Endothelial cell of umbilical vein (primary cell): ENCODE results near the gene IGF2BP2. TPM values are rescaled to one million over a fixed set of nuclear protein-coding genes. Genes with fewer than 3 reads are reported as not detected.

Experiments used
- BruUV-seq: library from RNA; stranded (reverse); fragments of 400-500 nt; replicated peaks from 2 replicates; lab custom pipeline; 2021; lab: Mats Ljungman, UMichigan
- CTCF ChIA-PET: fragments of 300-600, 350-600 bp; sonication (Branson Sonifier 250); formaldehyde crosslinking; loops from one replicate; lab custom pipeline; 2021; ENCODE audit warnings: antibody characterized with exemption, inconsistent platforms; lab: Charles Lee
- POLR2A ChIA-PET: fragments of 300-600, 350-600 bp; sonication (Branson Sonifier 250); formaldehyde crosslinking; loops from one replicate; lab custom pipeline; 2021; ENCODE audit warnings: antibody characterized with exemption, inconsistent platforms; lab: Charles Lee
- DNase-seq: peaks from one replicate; pipeline ENCODE4 v3.0.0-alpha.2; 2011; ENCODE audit warnings: low read depth, low spot score
- FAIRE-seq: peaks from 2 replicates; lab custom pipeline; 2011; peaks lifted over from hg19 to GRCh38; lab: Jason Lieb, UNC
- H2AFZ ChIP-seq: 2 replicates; pipeline ENCODE4 v1.6.0; 2012; ENCODE audit warnings: low read depth, low read length, control low read depth, inconsistent platforms
- H3K27ac ChIP-seq: 2 replicates; pipeline ENCODE4 v1.5.1; 2011; ENCODE audit warnings: low read depth, mild to moderate bottlenecking, control low read depth, low read length, moderate library complexity; ENCODE audit not compliant: insufficient read depth
- H3K27me3 ChIP-seq, 2 experiments: 2 replicates each; pipeline versions ENCODE4 v1.6.0 to v1.6.1; 2011; ENCODE audit warnings: low read length in 2 of 2, mixed read lengths in 1 of 2; ENCODE audit not compliant: control insufficient read depth in 2 of 2, insufficient read depth in 2 of 2
- H3K36me3 ChIP-seq, 2 experiments: 2 replicates in 1 of 2; 3 replicates in 1 of 2; pipeline ENCODE4 v1.5.1; 2011; ENCODE audit warnings: low read length in 2 of 2, mild to moderate bottlenecking in 1 of 2, moderate library complexity in 1 of 2; ENCODE audit not compliant: control insufficient read depth in 2 of 2, insufficient read depth in 2 of 2; ENCODE audit errors: extremely low read depth in 1 of 2
- H3K4me1 ChIP-seq: 3 replicates; pipeline ENCODE4 v1.5.1; 2011; ENCODE audit warnings: mild to moderate bottlenecking, low read length; ENCODE audit not compliant: control insufficient read depth, insufficient read depth; ENCODE audit errors: extremely low read depth
- H3K4me2 ChIP-seq: 2 replicates; pipeline ENCODE4 v1.6.1; 2011; ENCODE audit warnings: low read length, control low read depth, mixed read lengths; ENCODE audit not compliant: insufficient read depth
- H3K4me3 ChIP-seq, 3 experiments: fragments of 200-600 bp in 1 of 3; sonication (generic), shearing (Covaris generic) in 1 of 3; replicated peaks in 1 of 3; 2 replicates each; pipeline ENCODE4 v1.5.1; 2011 to 2016; ENCODE audit warnings: control low read depth in 3 of 3, low read length in 3 of 3, mild to moderate bottlenecking in 2 of 3, inconsistent platforms in 1 of 3, low read depth in 1 of 3, moderate library complexity in 1 of 3; ENCODE audit not compliant: insufficient read depth in 1 of 3
- H3K79me2 ChIP-seq: 2 replicates; pipeline ENCODE4 v1.6.0; 2012; ENCODE audit warnings: low read length, inconsistent platforms; ENCODE audit not compliant: control insufficient read depth, insufficient read depth
- H3K9ac ChIP-seq: replicated peaks from 2 replicates; pipeline ENCODE3; 2011; ENCODE audit warnings: low read length, control low read depth; ENCODE audit not compliant: insufficient read depth; ENCODE audit errors: extremely low read depth
- H3K9me1 ChIP-seq: replicated peaks from 3 replicates; pipeline ENCODE4 v1.6.0; 2011; ENCODE audit warnings: mild to moderate bottlenecking, low read length; ENCODE audit not compliant: control insufficient read depth, insufficient read depth; ENCODE audit errors: extremely low read depth
- H3K9me3 ChIP-seq: replicated peaks from 2 replicates; pipeline ENCODE4 v1.5.1; 2012; ENCODE audit warnings: low read length, inconsistent platforms; ENCODE audit not compliant: control insufficient read depth, insufficient read depth
- H4K20me1 ChIP-seq: replicated peaks from 2 replicates; pipeline ENCODE3; 2011; ENCODE audit warnings: mild to moderate bottlenecking, low read length; ENCODE audit not compliant: control insufficient read depth, insufficient read depth; ENCODE audit errors: extremely low read depth
- EZH2 ChIP-seq: IDR thresholded peaks from 2 replicates; pipeline ENCODE4 v1.6.1; 2012; ENCODE audit warnings: borderline replicate concordance, low read depth, mild to moderate bottlenecking, moderate library complexity, low read length, inconsistent platforms; ENCODE audit not compliant: severe bottlenecking
- FOS ChIP-seq: IDR thresholded peaks from 2 replicates; pipeline ENCODE4 v1.6.1; 2011; ENCODE audit warnings: mild to moderate bottlenecking, low read length, moderate library complexity, borderline replicate concordance; ENCODE audit not compliant: insufficient read depth
- JUN ChIP-seq: IDR thresholded peaks from 2 replicates; pipeline ENCODE4 v1.6.1; 2011; ENCODE audit warnings: borderline replicate concordance, low read depth; ENCODE audit not compliant: insufficient read length, insufficient read depth
- MAX ChIP-seq: IDR thresholded peaks from 2 replicates; pipeline ENCODE4 v1.6.1; 2011; ENCODE audit not compliant: insufficient read depth, insufficient read length
- POLR2AphosphoS5 ChIP-seq: IDR thresholded peaks from 2 replicates; pipeline ENCODE4 v1.6.1; 2012; ENCODE audit warnings: low read depth, mild to moderate bottlenecking, control low read depth, low read length, moderate library complexity; ENCODE audit not compliant: insufficient read depth
- dilution Hi-C: fragments of 300-500 bp; cut with MboI; formaldehyde crosslinking; loops from one replicate; pipeline ENCODE4 v1.15.0; 2019; ENCODE audit warnings: low sequenced_read_pairs; ENCODE audit not compliant: extremely low pct_ligation_motif_present
- intact Hi-C: fragments of 100-400 bp; cut with micrococcal nuclease; formaldehyde crosslinking; loops from one replicate; pipeline ENCODE4 v1.10.0; 2022
- polyA plus RNA-seq, 4 experiments: library from polyadenylated mRNA; depleted of rRNA in 3 of 4; stranded (reverse) in 3 of 4; unstranded in 1 of 4; fragments of >200 nt; gene quantifications; 2 replicates each; pipeline versions ENCODE4 v1.2.1 to v1.2.3, GENCODE V29; 2011 to 2012; ENCODE audit warnings: missing spikeins in 1 of 4
- total RNA-seq: library from RNA; stranded (reverse); gene quantifications from 2 replicates; pipeline ENCODE4 v1.2.3, GENCODE V29; 2021
- TF ChIP-seq, protein P1 (sequence below), 2 donors: IDR thresholded peaks; 1 replicate in 1 of 2; 2 replicates in 1 of 2; pipeline ENCODE4 v1.5.1; 2011; ENCODE audit warnings: low read length in 2 of 2, mild to moderate bottlenecking in 2 of 2, moderate library complexity in 2 of 2, control low read depth in 1 of 2, inconsistent platforms in 1 of 2, low read depth in 1 of 2; ENCODE audit not compliant: insufficient read depth in 1 of 2; ENCODE audit errors: extremely low read depth in 1 of 2

The IGF2BP2 gene
- total and polyA plus RNA-seq, 2 donors (not counting 3 experiments of a cell fraction or from before 2014, with no cell fraction given), result 10.7 to 130 TPM

DNA sequence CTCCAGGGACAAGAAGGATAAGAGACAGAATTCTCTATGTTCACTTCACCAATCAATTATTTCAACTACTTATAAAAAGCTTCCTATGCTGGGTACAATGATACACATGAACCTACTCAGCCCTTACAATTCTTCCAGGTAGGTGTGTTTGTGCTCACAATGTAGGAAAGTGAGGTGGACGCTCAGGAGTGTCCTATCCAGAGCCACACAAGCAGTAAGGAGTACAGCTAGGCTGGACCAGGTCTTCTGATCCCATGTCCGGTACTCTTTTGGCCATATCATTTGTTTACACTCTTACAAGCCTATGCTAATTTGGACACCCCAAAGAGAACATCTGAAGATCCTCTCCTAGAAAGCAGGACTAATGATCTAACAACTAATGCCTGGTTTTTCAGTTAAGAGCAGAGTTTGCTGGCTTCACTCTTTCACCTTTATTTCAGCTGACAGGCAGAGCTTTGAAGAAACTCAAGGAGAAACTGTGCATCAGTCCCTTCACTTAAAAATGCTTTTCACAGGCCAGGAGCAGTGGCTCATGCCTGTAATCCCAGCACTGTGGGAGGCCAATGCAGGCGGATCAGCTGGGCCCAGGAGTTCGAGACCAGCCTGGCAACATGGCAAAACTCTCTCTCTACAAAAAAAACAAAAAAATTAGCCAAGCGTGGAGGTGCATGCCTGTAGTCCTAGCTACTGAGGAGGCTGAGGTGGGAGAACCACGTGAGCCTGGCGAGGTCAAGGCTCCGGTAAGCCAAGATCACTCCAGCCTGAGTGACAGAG is 27.5 kb downstream of the IGF2BP2 start:
- Histone ChIP-seq H3K9ac (peak overlapping the region; percentile 3), H3K27me3 (no peaks in the 10 kb centered on the region), H3K9me1 (no peaks in the 10 kb centered on the region), H3K9me3 (no peaks in the 10 kb centered on the region), H4K20me1 (peaks cover 6% of the 10 kb centered on the region), H3K36me3 (no peaks in the 10 kb centered on the region), H3K27ac (peak overlapping the region; percentile 66), H3K4me1 (peaks cover 29% of the 10 kb centered on the region), H3K4me2 (no peak overlapping the region), H2AFZ (no peak overlapping the region), H3K79me2 (peaks cover 95% of the 10 kb centered on the region), H3K4me3 (no peak overlapping the region)
- no TSS peak for BruUV-seq
- dilution Hi-C loops, result no loop called here
- ChIA-PET POLR2A (no interaction called here), CTCF (interaction anchor here (0.8 to 2.1 kb wide), 6 partner anchors 10 to 120 kb away, joined by 3 to 6 read pairs (median 4); no protein-coding TSS in a partner anchor)
- TF ChIP-seq POLR2AphosphoS5, result no peak
- TF ChIP-seq JUN, result no peak
- no peak for TF ChIP-seq EZH2
- no peak for DNase-seq
- intact Hi-C loops, result no loop called here
- no peak for FAIRE-seq

- no peak overlapping the region for H3K4me3 ChIP-seq
- H3K9me3 ChIP-seq, result no peaks in the 10 kb centered on the region
- no TSS peak for BruUV-seq
- dilution Hi-C loops, result no loop called here
- H3K9me1 ChIP-seq, result no peaks in the 10 kb centered on the region
- FAIRE-seq, result peak; percentile 81
- no peak overlapping the region for H3K9ac ChIP-seq
- peaks cover 95% of the 10 kb centered on the region for H3K79me2 ChIP-seq
- no peaks in the 10 kb centered on the region for H3K27me3 ChIP-seq
- peak; percentile 82 for DNase-seq
- intact Hi-C loops, result loop anchor here (1.0 kb wide), 2 partner anchors 11 to 26 kb away; no protein-coding TSS in a partner anchor
- peak overlapping the region; percentile 66 for H3K27ac ChIP-seq
- POLR2A ChIA-PET, result interaction anchor here (0.5 kb wide), 1 partner anchor 115 kb away, joined by 5 read pairs; no protein-coding TSS in a partner anchor
- no peak for TF ChIP-seq MAX
- TF ChIP-seq, protein P1, sequence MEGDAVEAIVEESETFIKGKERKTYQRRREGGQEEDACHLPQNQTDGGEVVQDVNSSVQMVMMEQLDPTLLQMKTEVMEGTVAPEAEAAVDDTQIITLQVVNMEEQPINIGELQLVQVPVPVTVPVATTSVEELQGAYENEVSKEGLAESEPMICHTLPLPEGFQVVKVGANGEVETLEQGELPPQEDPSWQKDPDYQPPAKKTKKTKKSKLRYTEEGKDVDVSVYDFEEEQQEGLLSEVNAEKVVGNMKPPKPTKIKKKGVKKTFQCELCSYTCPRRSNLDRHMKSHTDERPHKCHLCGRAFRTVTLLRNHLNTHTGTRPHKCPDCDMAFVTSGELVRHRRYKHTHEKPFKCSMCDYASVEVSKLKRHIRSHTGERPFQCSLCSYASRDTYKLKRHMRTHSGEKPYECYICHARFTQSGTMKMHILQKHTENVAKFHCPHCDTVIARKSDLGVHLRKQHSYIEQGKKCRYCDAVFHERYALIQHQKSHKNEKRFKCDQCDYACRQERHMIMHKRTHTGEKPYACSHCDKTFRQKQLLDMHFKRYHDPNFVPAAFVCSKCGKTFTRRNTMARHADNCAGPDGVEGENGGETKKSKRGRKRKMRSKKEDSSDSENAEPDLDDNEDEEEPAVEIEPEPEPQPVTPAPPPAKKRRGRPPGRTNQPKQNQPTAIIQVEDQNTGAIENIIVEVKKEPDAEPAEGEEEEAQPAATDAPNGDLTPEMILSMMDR (IDR thresholded peaks at IDR 0.05; ENCODE audit: extremely low read depth in 1 of 2, insufficient read depth in 1 of 2, low read depth in 1 of 2, low read length in 2 of 2), result no peak
- peak; percentile 26 for TF ChIP-seq POLR2AphosphoS5
- peak; percentile 89 for TF ChIP-seq JUN
- peak; percentile 89 for TF ChIP-seq FOS
- no peaks in the 10 kb centered on the region for H3K36me3 ChIP-seq
- peaks cover 5% of the 10 kb centered on the region for H4K20me1 ChIP-seq
- CTCF ChIA-PET, result interaction anchor here (0.8 to 2.1 kb wide), 6 partner anchors 9 to 119 kb away, joined by 3 to 6 read pairs (median 4); no protein-coding TSS in a partner anchor
- no peak overlapping the region for H2AFZ ChIP-seq
- peaks cover 29% of the 10 kb centered on the region for H3K4me1 ChIP-seq
- no peak overlapping the region for H3K4me2 ChIP-seq
These were observed 28.3 kb downstream of the IGF2BP2 start for GRCh38 chr3:185796431-185797107.
